SKM-1 (cell line): ENCODE measurements around the gene VWA1.
"Not testable (repeated sequence)": the region's sequence is repeated elsewhere in the genome, so short reads cannot be mapped to it uniquely, and the experiment has no call there.

Source experiments
- DNase-seq: peaks from one replicate; lab custom pipeline; 2025; ENCODE audit not compliant: unreplicated experiment; lab: John Stamatoyannopoulos, UW

Gene VWA1

DNA sequence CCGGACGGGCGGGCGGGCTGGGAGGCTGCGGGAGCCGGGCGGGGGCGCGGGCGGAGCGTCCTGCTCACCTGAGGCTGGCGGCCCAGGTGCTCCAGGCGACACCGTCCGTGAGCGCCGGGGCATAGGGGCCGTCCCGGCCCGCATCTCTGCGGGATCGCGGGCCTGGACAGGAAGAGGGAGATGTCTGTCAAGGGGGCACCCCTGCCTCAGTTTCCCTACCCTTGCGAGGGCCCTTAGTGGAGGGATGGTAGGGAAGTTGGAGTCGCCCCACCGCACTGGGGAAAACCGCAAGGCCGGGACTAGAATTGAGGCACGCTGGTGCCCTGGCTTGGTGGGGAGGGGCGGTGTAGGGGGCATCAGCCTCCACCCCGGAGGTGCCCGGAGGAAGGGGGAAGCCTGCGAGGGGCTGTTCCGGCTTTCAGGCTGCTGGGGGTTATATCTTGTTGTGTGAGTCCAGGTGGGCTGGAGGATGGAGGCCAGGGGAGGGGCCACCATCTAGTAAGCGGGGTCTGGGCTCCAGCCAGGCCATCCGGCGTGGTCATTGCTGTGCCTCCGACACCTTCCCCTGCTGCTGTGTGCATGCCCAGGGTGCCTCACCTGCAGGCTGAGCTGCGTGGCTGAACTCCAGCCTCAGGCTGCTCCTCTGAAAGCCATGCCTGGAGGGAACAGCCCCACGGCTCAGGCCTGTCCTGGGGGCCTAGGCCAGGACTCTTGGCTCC, 580 bp downstream of the VWA1 start:
- DNase-seq: no peak

GRCh38 chr1:1436630-1437032, 1.1 kb downstream of the VWA1 start:
- DNase-seq: no peak

DNA sequence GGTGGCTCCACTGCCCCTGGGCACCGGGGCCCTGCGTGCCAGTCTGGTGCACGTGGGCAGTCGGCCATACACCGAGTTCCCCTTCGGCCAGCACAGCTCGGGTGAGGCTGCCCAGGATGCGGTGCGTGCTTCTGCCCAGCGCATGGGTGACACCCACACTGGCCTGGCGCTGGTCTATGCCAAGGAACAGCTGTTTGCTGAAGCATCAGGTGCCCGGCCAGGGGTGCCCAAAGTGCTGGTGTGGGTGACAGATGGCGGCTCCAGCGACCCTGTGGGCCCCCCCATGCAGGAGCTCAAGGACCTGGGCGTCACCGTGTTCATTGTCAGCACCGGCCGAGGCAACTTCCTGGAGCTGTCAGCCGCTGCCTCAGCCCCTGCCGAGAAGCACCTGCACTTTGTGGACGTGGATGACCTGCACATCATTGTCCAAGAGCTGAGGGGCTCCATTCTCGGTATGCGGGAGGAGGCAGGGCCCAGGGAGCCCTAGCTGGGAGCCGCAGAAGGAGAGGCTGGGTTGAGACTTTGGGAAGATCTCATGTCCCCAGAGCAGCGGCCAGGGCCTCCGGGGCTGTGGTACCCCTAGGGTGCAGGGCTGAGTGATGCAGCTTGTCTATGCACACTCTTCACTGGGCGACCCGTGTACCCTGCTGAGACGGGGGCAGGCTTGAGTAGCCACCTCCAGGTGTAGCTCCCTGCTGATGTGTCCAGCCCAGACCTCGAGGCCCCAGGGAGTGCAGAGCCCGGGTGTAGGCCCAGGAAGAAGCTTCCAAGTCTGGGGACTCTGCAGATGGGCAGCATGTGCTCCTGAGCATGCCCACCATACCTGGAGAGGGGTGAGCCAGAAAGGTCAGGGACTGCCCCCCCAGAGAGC, 1.8 kb downstream of the VWA1 start:
- DNase-seq: no peak

- DNase-seq: peak; percentile 39
Measured at GRCh38 chr1:1437904-1438376, 2.5 kb downstream of the VWA1 start.

GRCh38 chr1:1438531-1439381, 3.3 kb downstream of the VWA1 start:
- no peak for DNase-seq

GRCh38 chr1:1439546-1440261, 4.2 kb downstream of the VWA1 start:
- DNase-seq: no peak

DNA sequence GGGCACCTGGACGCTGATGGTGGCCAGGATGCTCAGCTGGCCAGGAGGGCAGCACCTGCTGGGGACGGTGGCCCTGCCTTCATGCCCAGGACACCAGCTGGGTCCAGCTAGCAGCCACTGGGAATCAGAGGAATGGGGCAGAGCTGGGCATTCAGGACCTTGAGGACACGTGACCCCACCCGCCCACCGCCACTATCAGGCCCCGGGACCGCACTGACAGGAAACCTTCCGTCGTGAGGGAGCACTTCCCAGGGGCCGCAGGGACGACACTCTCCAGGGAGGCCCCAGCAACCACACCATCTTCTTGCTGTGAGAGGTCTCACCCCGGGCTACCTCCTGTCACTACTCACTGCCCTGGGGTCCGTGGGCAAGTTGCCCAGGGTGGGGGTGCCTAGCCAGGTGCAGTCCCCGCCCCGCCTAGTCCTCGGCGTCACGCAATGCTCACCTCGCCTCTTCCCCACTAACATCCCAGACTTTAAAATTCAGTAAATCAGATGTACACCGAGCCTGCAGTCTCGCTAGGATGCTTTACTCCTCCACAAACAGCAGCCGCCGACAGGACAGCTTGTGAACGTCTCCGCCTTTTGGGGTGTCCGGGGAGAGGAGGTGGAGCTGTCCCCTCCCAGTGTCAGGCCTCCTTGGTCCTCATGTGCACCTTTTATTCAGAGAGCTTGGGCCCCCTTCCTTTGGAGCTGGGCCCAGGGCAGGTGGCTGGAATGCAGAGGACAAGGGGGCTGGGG, 4.9 kb downstream of the VWA1 start:
- no peak for DNase-seq

- no peak for DNase-seq
Measured at GRCh38 chr1:1441002-1441888, 5.8 kb downstream of the VWA1 start.

DNA sequence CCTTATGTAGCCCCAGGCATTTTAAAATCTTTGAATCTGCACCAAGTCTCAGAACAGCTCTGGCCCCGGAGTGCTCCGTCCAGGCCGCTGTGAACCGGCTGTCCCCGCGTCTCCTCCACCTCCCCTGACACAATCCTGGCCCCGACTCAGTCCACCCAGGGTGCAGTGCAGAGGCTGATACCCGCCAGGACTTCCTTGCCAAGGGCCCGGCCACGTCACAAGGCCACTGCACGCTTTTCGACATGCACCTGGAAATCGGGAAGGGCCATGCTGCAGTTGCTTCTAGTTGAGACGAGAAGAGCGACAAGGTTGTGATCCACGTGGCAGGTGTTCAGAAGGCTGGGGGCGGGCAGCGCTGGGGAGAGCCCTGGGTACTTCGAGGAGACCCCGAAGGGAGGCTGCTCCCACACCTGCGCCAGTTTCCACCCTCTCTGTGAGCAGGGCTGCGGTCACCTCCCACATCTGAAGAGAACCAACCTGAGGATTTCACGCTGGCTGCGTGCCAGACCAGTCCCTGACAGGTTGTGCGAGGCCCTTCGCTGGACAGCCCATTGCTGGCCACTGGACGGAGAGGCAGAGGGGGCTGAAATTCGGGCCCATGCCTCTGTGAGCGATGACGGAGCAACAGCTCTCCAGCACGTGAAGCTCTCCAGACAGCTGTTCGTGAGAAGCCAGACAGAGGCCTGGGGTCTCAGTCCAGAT, 6.7 kb downstream of the VWA1 start:
- DNase-seq: no peak

DNA sequence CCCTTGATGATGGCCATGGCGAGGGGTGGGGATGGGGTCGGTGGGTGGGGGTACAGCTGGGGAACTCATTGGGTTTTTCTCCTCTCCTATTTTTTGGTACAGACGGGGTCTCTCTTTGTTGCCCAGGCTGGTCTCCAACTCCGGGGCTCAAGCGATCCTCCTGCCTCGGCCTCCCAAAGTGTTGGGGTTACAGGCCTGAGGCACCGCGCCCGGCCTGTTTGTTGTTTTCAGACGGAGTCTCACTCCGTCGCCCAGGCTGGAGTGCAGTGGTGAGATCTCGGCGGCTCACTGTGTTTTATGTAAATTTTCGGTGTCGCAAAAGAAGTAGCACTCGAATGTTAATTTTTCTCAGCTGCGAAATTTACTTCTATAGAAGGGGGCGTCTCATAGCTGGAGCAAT, 11.1 kb downstream of the VWA1 start:
- not testable (repeated sequence) for DNase-seq

DNA sequence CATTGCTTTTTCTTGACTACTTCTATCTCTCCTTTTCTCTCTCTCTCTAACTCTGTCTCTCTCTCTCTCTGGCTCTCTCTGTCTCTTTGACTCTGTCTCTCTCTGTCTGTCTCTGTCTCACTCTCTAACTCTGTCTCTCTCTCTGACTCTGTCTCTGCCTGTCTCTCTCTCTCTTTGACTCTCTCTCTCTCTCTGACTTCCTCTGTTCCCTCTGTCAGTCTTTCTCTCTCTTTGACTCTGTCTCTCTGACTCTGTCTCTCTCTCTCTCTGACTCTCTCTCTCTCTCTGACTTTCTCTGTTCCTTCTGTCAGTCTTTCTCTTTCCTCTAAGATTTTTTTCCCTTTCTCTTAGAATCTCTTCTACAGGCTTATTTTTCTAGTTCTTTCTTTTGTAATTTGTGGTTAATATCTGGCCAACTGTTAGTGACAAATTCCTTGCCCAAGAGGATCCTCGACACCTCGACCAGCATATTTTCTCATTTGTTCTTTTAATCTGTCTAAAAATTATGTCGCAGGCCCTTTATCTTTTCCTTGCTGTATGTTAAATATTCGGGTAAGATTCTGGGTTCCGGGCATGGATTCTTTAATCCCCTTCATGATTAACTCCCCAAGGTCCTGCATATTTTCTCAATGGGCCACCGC, 13.7 kb downstream of the VWA1 start, which contains the start of gene ATAD3C:
ATAD3C (plus strand) TSS at position 591 of the 641 bp plus-strand sequence. CDS start 995 bp downstream, outside the sequence.
- DNase-seq: no peak

DNA sequence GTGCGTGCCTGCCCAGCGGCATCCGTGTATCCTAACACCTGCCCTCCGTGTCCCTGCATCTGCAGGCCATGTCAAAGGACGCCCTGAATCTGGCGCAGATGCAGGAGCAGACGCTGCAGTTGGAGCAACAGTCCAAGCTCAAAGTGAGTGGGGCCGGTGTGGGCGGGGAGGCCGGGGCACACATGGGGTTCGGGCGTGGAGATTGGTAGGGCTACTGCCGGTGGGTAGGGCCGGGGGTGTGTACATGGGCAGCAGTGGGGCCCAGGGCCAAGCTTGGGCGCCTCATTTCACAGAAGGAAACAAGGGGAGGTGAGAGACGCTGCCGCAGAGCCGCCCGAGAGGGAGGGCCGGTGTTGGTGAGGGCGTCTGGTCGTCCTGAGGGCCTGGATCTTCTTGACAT, 15.1 kb downstream of the VWA1 start:
- not testable (repeated sequence) for DNase-seq

DNA sequence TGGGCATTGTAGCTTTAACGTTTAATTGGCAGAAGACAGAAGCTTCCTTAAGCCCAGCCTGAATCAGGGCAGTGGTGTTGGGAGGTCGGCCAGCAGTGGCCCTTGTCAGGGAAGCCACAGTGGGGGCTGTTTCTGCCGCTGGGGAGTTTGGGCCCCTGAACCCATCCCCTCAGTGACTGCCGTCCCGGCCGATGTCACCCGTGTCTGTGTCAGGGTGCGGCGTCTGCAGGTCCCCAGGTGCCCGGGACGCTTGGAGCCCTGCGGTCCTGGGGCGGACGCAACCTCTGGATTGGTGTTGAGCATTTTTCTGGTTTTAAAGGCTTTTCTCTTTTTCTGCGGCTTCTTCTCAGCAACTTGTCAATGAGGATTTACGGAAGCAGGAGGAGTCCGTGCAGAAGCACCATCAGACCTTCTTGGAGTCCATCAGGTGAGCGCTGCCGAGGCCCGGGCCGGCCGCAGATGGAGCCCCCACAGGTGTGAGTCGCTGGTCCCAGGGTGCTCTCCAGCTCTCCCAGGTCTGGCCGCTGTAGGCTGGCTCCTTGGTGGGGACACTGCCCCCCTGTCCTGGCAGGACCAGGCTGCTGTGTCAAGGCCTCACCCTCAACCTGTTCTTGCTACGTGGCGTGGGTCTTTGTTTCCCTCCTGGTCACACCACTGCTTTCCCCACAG, 16.3 kb downstream of the VWA1 start:
- DNase-seq: no peak

- not testable (repeated sequence) for DNase-seq
Measured at GRCh38 chr1:1452365-1452739, 16.9 kb downstream of the VWA1 start.

GRCh38 chr1:1452882-1453281, 17.4 kb downstream of the VWA1 start:
- DNase-seq: no peak

DNA sequence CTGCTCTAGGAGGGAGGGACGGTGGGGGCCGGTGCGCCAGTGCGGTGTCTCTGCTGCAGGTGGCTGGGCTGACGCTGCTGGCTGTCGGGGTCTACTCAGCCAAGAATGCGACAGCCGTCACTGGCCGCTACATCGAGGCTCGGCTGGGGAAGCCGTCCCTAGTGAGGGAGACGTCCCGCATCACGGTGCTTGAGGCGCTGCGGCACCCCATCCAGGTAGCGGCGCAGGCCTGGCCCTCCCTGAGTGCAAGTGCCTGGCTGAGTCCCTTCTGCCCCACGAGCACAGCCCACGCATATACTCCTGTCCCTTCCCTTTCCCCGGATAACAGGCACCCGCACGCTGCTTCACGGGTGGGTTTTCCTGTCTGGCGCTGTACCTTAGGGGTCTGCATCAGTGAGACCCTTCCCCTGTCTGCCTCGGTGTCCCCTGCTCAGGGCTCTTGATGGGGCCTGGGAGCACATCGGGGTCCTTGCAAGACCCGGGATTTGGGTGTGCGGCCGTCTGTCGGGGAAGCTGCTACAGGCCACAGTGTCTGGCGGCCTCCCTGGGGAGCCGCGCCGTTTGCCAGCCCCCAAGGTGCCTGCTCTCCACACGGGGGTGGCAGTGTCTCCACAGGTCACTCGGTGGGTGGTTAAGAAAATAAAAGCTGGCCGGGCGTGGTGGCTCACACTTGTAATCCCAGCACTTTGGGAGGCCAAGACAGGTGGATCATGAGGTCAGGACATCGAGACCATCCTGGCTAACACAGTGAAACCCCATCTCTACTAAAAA, 19.0 kb downstream of the VWA1 start:
- DNase-seq: not testable (repeated sequence)
